Measurements from ENCODE around the gene KRT35. TPM values are rescaled to one million over a fixed set of nuclear protein-coding genes. Genes with fewer than 3 reads are reported as not detected.

The KRT35 gene
- total and polyA plus RNA-seq, 2 donors (not counting 3 experiments of a cell fraction or from before 2014, with no cell fraction given): not detected

DNA sequence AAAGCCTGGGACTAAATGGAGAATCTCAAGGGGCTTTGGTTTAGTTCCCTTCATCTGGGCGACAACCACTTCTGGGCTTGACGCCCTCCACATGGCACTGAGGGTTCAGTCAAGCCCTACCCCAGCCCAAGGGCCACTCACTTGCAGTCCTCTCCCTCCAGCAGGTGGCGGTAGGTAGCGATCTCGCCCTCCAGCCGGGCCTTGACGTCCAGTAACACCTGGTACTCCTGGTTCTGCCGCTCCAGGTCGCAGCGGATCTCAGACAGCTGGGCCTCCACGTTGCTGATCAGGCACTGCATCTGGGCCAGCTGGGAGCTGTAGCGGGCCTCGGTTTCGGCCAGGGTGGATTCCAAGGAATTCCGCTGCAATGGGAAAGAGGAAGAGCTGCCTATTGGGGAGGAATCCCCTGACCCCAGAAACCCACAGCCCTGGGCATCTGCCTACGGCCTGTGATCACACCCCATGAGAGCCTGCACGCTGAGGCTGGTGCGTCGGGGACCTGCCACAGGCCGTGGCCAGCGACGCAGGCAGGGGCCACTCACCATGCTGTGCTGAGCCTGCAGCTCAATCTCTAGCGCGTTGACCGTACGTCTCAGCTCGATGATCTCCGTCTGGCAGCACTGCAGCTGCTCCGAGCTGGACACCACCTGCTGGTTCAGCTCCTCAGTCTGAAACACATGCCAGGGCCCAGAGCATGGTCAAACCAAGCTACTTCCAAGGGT is 6.0 kb upstream of the KRT35 start:
- Histone ChIP-seq H3K79me2 (ENCODE audit: control insufficient read depth, insufficient read depth, low read length) (no peaks in the 10 kb centered on the region), H3K36me3 (ENCODE audit: control insufficient read depth in 2 of 2, extremely low read depth in 1 of 2, insufficient read depth in 2 of 2, low read length in 2 of 2) (no peaks in the 10 kb centered on the region), H3K4me2 (ENCODE audit: insufficient read depth, low read length) (no peak overlapping the region), H4K20me1 (replicated peaks; ENCODE audit: control insufficient read depth, extremely low read depth, insufficient read depth, low read length) (no peaks in the 10 kb centered on the region), H3K4me1 (ENCODE audit: control insufficient read depth, extremely low read depth, insufficient read depth, low read length) (no peaks in the 10 kb centered on the region), H3K4me3 (replicated peaks in 1 of 3; ENCODE audit: insufficient read depth in 1 of 3, low read depth in 1 of 3, low read length in 3 of 3) (no peak overlapping the region), H3K27me3 (ENCODE audit: control insufficient read depth in 2 of 2, insufficient read depth in 2 of 2, low read length in 2 of 2) (no peaks in the 10 kb centered on the region), H3K9me3 (replicated peaks; ENCODE audit: control insufficient read depth, insufficient read depth, low read length) (no peaks in the 10 kb centered on the region), H3K9me1 (replicated peaks; ENCODE audit: control insufficient read depth, extremely low read depth, insufficient read depth, low read length) (no peaks in the 10 kb centered on the region), H3K27ac (ENCODE audit: insufficient read depth, low read depth, low read length) (no peak overlapping the region), H2AFZ (ENCODE audit: low read depth, low read length) (no peak overlapping the region), H3K9ac (replicated peaks; ENCODE audit: extremely low read depth, insufficient read depth, low read length) (no peak overlapping the region)
- DNase-seq (ENCODE audit: low read depth, low spot score): peak; percentile 28
- no TSS peak for BruUV-seq (replicated peaks)
- intact Hi-C loops (cut with micrococcal nuclease): loop anchor here (1.0 to 2.0 kb wide), 4 partner anchors 9 to 180 kb away; no protein-coding TSS in a partner anchor
- dilution Hi-C loops (cut with MboI; ENCODE audit: extremely low pct_ligation_motif_present, low sequenced_read_pairs): no loop called here
- FAIRE-seq: peak; percentile 48
- no peak for TF ChIP-seq FOS (IDR thresholded peaks at IDR 0.05; ENCODE audit: borderline replicate concordance, insufficient read depth, low read length)
- peak; percentile 65 to 80 for TF ChIP-seq CTCF (IDR thresholded peaks at IDR 0.05; ENCODE audit: extremely low read depth in 1 of 2, insufficient read depth in 1 of 2, low read depth in 1 of 2, low read length in 2 of 2)
- ChIA-PET CTCF (interaction anchor here (0.6 to 22.3 kb wide), 21 partner anchors 9 to 630 kb away, joined by 3 to 350 read pairs (median 5); partner anchors contain the start of gene KRT32), POLR2A (no interaction called here)

DNA sequence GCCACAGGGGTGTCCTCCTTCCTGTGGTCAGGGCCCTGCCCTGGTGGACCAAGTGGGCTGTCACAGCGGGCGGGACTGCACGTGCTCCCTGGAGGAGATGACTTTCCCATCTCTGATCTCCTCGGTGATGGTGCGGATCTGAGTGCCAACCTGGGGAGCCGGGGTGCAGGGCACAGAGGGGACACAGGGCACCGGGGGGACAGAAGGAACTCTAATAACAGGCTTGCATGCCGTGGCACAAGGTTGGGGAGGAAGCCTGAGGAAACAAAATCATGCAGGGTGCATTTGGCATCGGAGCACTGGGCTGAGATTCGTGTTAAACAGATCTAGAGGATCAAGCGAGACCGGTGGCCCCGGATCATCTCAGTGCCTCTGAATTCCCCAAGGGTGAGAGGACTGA is 5.4 kb upstream of the KRT35 start:
- ChIA-PET POLR2A (no interaction called here), CTCF (interaction anchor here (1.5 to 22.3 kb wide), 9 partner anchors 9 to 630 kb away, joined by 4 to 350 read pairs (median 8); partner anchors contain the start of gene KRT32)
- no peak overlapping the region for H2AFZ ChIP-seq (ENCODE audit: low read depth, low read length)
- no peaks in the 10 kb centered on the region for H3K9me1 ChIP-seq (replicated peaks; ENCODE audit: control insufficient read depth, extremely low read depth, insufficient read depth, low read length)
- H3K27me3 ChIP-seq (ENCODE audit: control insufficient read depth in 2 of 2, insufficient read depth in 2 of 2, low read length in 2 of 2): no peaks in the 10 kb centered on the region
- BruUV-seq (replicated peaks): no TSS peak
- TF ChIP-seq JUN (IDR thresholded peaks at IDR 0.05; ENCODE audit: borderline replicate concordance, insufficient read depth, insufficient read length, low read depth) (no peak), FOS (IDR thresholded peaks at IDR 0.05; ENCODE audit: borderline replicate concordance, insufficient read depth, low read length) (no peak), CTCF (IDR thresholded peaks at IDR 0.05; ENCODE audit: extremely low read depth in 1 of 2, insufficient read depth in 1 of 2, low read depth in 1 of 2, low read length in 2 of 2) (no peak), EZH2 (IDR thresholded peaks at IDR 0.05; ENCODE audit: borderline replicate concordance, low read depth, low read length, severe bottlenecking) (no peak), POLR2AphosphoS5 (IDR thresholded peaks at IDR 0.05; ENCODE audit: insufficient read depth, low read depth, low read length) (no peak), GATA2 (IDR thresholded peaks at IDR 0.05; ENCODE audit: insufficient read depth, insufficient read length, low read depth, low read length) (no peak), MYC (IDR thresholded peaks at IDR 0.05; ENCODE audit: low read depth, low read length) (no peak), POLR2A (IDR thresholded peaks at IDR 0.05; ENCODE audit: low read depth, low read length) (no peak)
- TF ChIP-seq, protein P1, sequence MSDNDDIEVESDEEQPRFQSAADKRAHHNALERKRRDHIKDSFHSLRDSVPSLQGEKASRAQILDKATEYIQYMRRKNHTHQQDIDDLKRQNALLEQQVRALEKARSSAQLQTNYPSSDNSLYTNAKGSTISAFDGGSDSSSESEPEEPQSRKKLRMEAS (IDR thresholded peaks at IDR 0.05; ENCODE audit: insufficient read depth, insufficient read length): no peak
- no peak overlapping the region for H3K4me2 ChIP-seq (ENCODE audit: insufficient read depth, low read length)
- dilution Hi-C loops (cut with MboI; ENCODE audit: extremely low pct_ligation_motif_present, low sequenced_read_pairs): no loop called here
- H3K4me1 ChIP-seq (ENCODE audit: control insufficient read depth, extremely low read depth, insufficient read depth, low read length): no peaks in the 10 kb centered on the region
- H3K36me3 ChIP-seq (ENCODE audit: control insufficient read depth in 2 of 2, extremely low read depth in 1 of 2, insufficient read depth in 2 of 2, low read length in 2 of 2): no peaks in the 10 kb centered on the region
- no peaks in the 10 kb centered on the region for H3K79me2 ChIP-seq (ENCODE audit: control insufficient read depth, insufficient read depth, low read length)
- FAIRE-seq (no peak), DNase-seq (ENCODE audit: low read depth, low spot score) (no peak)
- H4K20me1 ChIP-seq (replicated peaks; ENCODE audit: control insufficient read depth, extremely low read depth, insufficient read depth, low read length): no peaks in the 10 kb centered on the region
- H3K9me3 ChIP-seq (replicated peaks; ENCODE audit: control insufficient read depth, insufficient read depth, low read length): no peaks in the 10 kb centered on the region
- no peak overlapping the region for H3K4me3 ChIP-seq (replicated peaks in 1 of 3; ENCODE audit: insufficient read depth in 1 of 3, low read depth in 1 of 3, low read length in 3 of 3)
- intact Hi-C loops (cut with micrococcal nuclease): loop anchor here (1.0 to 2.0 kb wide), 3 partner anchors 62 to 180 kb away; no protein-coding TSS in a partner anchor
- no peak overlapping the region for H3K9ac ChIP-seq (replicated peaks; ENCODE audit: extremely low read depth, insufficient read depth, low read length)
- H3K27ac ChIP-seq (ENCODE audit: insufficient read depth, low read depth, low read length): no peak overlapping the region
